D341Med (cell line): ENCODE measurements around the gene SHROOM1.

Experiments
- DNase-seq: peaks from one replicate; pipeline ENCODE4 v3.0.0; 2012; ENCODE audit warnings: low spot score

Gene SHROOM1

DNA sequence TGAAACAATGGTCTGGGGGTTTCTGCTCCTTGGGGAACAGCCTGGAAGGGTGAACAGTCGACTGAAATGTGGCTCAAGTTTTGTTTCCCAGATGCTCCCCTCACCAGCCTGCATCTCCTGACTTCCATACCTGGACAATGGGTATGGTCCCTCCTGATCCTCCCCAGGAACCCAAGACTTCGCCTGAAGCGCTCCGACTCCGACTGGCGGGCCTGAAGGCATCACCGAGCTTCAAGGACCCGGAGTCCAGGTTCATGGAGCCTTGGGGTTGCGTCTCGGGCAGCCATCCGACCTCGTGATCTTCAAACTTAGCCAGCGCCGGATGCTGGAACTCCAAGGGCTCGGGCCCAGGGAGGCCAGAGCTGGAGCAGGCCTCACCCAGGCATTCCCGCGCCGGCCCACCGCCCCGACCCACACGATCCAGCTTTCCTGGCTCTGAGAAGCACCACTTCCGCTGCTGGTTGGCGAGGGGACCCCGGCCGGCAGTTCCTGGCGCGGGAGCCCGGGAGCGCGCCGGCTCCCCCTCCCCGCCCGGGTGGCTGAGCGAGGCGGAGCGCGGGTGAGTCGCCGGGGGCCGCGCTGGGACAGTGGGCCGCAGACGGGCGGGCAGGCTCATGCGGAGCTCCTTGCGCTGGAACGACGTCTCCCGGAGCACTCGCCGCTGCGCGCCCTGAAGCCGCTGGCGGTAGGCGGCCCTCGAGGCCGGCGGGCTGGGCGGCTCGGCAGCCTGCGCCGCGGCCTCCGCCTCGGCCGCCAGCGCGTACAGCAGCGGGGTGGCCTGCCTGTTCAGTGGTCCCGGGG, 5.2 kb downstream of the SHROOM1 start:
- no peak for DNase-seq

DNA sequence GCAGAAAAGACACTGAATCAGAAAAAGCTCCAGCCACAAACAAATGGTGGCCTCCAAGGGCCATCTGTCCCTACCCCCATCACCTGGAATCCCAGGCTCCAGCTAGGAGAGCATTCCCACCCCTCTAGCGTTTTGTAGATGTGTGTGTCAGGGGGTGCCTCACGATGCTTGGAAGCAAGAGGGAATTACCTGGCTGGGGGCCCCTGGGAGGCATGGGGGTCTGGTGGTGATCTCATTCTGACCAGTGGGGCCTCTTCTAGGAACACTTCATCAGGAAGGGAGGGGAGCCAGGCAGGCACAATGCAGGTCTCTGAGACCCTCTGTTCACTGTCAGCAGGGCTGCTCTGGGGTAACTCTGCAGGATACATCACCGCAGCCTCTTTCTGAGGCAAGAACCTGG, 6.0 kb downstream of the SHROOM1 start:
- DNase-seq = no peak

DNA sequence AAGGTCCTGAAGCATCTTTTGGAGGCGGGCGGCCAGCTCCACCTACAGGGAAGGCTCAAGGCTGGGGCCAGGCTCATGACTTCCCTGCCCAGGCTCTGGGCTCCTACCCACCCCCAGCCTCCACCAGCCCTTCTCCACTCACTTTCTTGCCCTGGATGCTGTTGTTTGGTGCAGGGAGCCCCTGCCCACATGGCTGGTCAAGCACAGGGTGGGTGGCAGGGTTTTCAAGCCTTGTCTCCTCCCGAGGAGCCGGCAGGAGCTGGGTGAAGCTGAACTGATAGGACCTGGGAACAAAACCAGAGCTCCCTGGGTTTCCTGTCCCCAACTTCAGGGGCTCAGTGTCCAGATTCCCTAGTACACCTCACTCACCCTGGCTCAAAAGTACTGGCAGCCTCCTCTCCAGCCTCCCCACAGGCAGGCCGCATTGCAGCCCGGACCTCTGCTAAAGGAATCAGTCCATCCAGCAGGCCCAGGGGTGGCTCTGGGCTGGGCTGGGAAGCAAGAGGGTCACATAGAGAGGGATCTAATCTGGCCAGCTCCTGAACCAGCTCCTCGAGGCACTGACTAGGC, 6.9 kb downstream of the SHROOM1 start:
- DNase-seq = no peak

DNA sequence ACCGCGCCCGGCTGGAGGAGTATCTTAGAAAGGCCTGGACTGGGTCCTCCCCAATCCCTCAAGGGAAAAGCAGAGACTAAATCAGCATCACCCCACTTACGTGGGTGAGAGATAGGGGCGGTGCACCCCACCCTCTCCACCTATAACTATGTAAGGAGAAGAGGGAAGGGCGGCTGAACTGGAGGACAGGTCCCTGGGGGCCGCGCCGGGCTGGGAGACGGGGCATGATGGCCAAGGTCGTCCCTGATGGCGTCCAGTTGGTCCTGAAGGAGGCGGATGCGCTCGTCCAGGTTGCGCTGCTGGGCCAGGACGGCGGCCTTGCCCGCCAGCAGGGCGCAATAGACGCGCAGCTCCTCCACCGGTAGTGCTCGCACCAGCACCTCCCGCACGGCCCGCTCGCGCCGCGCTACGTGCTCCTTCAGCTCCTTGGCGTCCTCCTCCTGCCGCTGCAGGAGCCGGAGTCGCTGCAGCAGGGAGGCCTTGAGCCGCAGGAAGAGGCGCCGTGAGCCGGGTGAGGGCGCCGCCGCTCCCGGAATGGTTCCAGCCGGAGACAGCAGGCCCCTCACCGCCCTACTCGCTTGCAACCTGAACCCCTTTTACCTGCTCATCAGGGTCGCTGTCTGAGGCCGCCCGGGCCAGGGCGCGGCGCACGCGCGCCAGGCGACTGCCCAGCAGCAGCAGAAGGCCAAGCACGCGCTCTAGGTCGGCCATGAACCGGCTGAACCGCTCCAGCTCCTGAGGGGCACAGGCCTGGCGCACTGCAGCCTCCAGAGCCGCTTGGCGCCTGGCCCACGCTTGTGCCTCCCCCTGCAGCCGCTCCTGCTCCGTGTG, 7.6 kb downstream of the SHROOM1 start:
- no peak for DNase-seq

DNA sequence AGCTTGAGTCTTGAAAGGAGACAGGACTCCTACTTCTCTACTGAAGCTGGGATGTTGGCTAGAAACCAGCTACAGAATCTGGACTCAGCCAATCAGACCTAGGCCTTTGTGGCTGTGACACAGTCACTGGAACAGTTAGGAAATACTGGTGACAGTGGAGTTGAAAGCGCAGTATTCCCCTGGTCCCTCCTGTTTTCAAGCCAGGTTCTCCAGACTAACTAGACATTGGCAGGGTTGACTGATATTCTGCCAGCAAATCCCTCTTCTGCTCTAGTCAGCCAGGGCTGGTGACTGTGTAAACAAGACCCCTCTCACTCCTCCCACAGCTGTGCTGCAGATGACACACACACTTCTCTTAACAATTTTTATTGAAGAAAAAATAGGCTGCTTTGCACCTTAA, 8.7 kb downstream of the SHROOM1 start:
- DNase-seq = no peak

DNA sequence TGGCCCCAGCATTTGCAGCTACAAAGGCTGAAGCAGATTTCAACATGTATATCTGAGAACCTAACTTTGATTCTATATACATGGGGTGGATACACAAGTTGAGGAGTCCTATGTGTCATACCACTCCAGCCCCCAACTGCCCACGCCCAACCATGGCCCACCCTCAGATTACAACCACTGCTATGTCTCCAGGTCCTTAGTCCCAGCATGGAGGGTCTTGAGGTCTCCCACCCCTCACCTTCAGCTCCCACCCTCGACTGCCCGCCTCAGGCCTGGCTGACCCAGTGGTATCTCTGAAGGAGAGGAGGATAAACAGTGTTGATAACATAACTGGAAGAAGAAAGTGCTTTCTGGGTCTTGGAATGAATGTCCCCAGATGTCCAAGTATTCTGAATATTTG, 9.1 kb downstream of the SHROOM1 start:
- DNase-seq = no peak

DNA sequence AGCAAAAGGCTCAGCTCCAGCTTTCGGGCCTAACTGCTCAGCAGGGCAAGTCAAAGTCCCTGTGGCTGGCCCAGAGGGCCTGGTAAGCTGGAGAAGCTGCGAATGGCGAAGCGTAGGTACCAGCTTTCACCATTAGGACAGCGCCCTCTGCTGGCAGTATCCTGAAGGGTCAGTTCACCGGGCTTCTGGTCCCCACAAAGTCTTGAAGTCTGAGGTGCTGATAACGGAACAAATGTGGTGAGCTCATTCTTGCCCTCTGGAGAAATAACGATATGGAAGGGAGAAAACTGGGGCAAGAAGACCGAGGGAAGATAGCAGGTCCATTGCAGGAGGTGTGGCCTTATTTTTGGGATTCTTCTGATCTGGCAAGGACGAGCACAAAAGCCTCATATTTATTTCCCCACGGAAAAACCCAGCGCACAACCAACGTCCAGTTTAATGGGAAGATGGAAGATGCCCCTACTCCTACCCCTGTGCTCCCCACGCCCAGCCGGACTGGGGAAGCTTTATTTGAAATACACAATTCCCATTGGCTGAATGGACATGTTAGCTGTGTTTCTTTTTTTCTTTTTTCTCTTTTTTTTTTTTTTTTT, 10.2 kb downstream of the SHROOM1 start:
- peak; percentile 85 for DNase-seq

DNA sequence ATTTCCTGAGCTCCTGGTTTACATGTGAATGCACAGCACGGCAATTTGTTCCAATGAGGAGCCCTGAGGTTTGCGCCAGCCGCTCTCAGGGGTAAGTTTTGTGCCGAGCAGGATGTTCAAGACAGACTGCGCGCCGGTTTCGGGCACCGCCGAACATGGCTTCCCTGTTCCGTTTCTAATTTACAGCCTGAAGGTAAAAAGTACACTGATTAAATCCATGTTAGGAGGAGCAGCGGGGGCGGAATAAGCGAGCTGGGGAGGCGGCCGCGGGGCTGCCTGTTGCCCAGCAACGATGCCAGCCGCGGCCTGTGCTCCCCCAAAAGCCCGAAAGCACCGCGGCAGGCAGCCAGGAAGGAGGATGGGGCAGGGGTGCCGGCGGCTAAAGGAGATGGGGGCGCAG, 11.0 kb downstream of the SHROOM1 start:
- no peak for DNase-seq

DNA sequence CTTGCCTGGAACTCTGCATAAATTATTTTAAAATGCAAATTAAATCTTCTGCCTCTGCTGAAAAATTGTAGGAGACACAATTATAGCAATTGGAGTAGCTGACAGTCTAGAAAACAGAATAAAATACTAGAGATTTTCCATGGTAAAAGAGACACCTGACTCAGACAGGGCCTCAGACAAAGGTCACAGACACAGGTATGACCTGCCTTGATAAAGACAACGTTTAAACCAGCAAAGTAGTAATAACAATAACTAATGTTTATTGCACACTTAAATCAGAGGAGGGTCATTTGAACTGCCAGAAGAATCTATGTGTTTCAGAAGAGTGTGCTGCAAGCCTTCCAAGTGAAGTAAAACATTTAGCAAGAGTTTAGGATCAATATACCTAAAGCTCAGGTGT, 13.4 kb downstream of the SHROOM1 start:
- no peak for DNase-seq

DNA sequence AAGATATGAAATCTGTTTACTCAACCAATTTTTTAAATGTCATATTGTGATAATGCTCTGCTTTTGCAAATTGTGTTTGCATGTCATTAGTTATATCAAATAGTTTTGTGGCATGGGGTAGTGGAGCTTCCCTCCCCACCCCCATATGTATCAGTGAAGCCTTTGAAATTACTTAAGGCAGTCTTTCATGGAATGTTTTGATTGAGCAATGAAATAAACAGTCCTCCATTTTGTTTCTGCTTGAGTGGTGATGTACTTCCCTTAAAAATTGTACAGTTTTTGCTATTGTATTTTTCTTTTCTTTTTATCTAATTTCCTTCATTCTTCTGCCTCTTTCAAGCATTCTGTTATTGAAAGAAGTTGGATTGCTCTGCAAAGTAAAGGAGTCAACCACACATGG, 13.9 kb downstream of the SHROOM1 start:
- DNase-seq = no peak

DNA sequence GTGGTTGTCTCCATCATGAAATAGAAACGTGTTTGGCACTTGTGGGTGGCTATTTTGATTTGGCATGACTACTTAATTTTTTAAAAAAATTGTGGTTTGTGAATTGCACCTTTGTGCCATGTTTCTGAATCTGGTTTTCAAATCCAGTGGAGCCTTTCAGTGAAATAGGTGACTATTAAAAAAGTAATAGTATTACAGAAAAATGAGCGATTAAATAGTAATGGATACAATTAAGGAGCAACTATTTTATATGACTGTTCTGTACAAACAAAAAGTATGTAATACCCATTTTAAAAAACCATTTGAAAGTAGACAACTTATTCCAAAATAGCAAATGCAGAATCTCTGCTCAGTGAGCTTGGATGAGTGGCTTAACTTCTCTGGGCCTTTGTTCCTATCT, 14.4 kb downstream of the SHROOM1 start:
- DNase-seq = no peak

DNA sequence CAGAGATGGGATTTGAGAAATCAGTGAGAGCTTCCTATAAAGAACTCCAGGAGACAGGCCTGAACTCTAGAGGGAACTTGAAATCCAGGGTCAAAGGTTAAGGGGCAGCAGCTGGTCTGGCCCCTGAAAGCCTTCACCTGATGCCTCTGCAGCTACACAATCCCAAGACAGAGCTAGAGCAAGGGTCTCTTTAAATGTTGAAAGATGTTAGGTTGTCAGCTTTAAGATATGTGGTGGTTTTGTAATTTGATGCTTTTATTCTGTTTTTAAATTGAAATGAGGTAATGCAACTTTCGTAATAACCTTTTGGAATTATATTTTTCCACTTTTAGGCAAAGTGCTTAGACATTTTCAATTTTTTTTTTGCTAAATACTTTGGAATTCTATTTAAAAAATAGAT, 15.0 kb downstream of the SHROOM1 start:
- no peak for DNase-seq

DNA sequence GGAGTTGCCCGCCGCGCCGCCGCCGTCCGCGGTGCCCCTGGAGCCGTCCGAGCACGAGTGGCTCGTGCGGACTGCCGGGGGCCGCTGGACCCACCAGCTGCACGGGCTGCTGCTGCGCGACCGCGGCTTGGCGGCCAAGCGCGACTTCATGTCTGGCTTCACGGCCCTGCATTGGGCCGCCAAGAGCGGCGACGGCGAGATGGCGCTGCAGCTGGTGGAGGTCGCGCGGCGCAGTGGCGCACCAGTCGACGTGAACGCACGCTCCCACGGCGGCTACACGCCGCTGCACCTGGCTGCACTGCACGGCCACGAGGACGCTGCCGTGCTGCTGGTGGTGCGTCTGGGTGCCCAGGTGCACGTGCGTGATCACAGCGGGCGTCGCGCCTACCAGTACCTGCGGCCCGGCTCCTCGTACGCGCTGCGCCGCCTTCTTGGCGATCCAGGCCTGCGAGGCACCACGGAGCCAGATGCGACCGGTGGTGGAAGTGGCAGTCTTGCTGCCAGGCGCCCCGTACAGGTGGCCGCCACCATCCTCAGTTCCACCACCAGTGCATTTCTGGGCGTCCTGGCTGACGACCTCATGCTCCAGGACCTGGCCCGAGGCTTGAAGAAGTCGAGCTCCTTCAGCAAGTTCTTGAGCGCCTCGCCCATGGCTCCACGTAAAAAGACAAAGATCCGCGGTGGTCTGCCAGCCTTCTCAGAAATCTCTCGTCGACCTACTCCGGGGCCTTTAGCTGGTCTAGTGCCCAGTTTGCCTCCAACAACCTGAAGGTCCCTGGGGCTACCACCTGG, 15.7 kb downstream of the SHROOM1 start:
- DNase-seq = no peak

DNA sequence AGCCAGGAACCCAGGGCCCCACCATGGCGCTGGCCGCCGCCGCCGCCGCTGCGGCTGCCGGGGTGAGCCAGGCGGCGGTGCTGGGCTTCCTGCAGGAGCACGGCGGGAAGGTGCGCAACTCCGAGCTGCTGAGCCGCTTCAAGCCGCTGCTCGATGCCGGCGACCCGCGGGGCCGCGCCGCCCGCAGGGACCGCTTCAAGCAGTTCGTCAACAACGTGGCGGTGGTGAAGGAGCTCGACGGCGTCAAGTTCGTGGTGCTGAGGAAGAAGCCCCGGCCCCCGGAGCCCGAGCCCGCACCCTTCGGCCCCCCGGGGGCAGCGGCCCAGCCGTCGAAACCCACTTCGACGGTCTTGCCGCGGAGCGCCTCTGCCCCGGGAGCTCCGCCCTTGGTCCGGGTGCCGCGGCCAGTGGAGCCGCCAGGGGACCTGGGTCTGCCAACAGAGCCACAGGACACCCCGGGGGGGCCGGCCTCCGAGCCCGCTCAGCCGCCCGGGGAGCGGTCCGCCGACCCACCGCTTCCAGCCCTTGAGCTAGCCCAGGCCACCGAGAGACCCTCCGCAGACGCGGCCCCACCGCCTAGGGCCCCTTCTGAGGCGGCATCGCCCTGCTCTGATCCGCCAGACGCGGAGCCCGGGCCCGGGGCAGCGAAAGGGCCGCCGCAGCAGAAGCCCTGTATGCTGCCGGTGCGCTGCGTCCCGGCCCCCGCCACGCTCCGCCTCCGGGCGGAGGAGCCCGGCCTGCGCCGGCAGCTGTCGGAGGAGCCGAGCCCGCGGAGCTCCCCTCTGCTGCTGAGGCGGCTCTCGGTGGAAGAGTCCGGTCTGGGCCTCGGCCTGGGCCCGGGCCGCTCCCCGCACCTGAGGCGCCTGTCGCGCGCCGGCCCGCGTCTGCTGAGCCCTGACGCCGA, 16.6 kb downstream of the SHROOM1 start:
- peak; percentile 81 for DNase-seq

DNA sequence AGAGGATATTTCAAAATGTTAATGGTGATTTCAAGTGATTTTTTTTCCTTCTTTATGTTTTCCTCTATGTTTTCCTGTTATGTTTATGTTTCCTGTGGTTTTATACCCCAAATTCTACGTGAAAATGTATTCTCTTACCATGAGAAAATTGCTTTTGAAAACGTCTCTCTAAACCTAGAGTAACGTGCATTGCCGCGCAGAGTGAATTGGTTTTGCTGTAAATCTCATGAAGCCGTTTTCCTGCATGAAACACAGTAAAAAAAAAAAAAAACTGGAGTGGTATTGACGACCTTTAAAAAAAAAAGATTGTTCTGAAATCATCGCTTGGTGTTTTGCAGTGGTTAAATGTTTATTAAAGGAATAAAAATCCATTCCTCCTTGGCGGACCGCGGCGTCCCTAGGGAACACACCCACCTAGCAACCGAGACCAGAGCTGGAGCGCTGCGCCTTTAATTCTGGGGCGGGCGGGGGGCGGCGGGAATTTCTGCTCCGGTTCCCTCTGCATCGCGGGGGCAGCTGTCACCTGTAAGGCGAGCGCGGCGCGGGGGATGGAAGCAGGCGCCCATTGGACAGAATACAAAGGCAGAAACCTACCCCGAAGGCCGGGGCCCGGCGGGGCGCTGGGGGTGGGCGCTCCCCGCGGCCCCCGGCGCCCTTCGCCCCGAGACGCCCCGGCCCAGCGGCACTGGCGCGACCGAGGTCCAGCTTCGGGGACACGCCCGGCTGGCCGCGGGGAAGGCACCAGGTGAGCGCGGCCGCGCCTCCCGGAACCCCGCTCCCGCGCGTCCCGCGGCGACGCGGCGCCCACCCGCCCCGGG, 17.5 kb downstream of the SHROOM1 start, which contains the start of gene SOWAHA:
SOWAHA (plus strand) TSS at position 522 of the 818 bp plus-strand sequence. CDS start 320 bp downstream, outside the sequence.
- DNase-seq = no peak

DNA sequence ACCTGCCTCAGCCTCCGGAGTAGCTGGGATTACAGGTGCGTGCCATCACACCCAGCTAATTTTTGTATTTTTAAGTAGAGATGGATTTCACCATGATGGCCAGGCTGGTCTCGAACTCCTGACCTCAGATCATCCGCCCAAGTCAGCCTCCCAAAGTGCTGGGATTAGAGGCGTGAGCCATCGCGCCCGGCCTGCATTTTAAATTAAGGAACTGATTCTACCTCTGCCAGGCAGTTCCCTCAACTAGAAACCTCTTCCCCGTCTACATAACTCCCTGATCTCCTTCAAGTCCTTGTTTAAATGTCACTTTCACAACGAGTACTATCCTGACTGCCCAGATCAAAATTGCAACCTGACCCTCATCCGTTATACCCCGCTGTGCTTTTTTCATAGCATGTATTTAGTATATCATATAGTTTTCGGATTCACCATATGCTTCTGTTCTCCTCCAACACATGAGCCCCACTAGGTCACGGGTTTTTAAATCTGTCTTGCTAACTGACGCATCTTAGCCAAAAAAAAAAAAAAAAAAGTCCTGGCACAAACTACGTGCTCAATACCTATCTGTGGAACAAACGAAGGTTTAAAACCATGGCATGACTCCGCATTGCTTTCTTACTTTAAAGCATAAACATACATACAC, 18.2 kb downstream of the SHROOM1 start:
- no peak for DNase-seq

DNA sequence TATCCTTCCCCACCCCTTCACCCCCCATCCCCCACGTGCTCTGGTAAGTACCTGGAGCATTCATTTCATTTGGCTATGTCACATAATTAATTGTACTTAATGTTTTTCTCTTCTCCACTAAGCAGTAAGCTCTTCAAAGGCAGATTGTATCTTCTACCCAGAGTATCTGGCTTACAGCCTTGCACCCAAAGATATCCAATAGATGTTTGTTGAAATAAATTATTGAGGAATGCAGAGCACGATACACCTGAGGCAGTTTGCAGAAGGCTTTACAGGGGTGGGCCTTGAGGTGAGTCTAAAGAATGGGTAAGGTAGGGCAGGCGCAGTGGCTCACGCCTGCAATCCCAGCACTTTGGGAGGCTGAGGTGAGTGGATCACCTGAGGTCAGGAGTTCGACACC, 19.8 kb downstream of the SHROOM1 start:
- no peak for DNase-seq

DNA sequence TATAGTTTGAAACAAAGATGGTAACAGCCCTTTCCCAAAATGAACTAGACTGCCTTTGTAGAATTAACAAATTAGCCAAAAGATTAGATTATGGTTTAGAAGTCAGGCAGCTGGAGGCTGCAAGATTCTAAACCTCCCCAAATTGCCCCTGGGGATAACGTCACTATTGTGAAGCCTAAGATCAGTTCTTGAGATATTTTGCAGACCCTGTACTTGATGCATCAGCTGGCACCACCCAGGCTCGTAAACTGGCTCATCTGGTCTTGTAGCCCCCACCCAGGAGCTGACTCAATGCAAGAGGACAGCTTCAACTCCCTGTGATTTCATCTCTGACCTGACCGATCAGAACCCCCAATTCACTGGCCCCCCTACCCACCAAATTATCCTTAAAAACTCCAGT, 21.6 kb downstream of the SHROOM1 start:
- DNase-seq = no peak

DNA sequence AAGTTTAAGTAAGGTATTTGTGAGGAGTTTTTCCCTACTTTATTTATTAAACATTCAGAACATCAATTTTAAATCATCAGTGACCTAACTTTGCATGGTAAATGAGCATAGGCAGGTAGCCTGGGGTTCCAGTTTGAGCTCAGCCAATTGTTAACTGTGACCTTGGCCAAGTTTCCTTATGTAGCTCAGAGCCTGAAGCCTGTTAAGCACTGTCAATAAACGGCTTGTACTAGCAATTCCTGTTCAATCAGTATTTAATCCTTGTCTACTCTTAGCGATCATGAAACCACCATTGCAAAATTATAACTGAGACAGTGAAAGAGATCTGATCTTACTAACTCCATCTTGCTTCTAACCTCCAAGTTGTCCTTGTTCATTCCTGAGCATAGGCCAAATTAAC, 22.0 kb downstream of the SHROOM1 start:
- DNase-seq = no peak
